IMR-90 (cell line): Measurements from ENCODE around the gene APOBR. TPM values are rescaled to one million over a fixed set of nuclear protein-coding genes. Genes with fewer than 3 reads are reported as not detected.
A peak's percentile ranks its signal among the peaks of the same experiment; 100 is the strongest.

Experiments
- ATAC-seq: fragments of 200-7000 bp; cut with Tn5 transposase; 2 replicates; pipeline ENCODE4 v1.9.1; 2020; ENCODE audit warnings: low read depth, mild to moderate bottlenecking, moderate library complexity
- BruUV-seq: library from RNA; stranded (reverse); fragments of 400-500 nt; replicated peaks from 2 replicates; lab custom pipeline; 2021; lab: Mats Ljungman, UMichigan
- CTCF ChIA-PET: fragments of 300-600 bp; formaldehyde crosslinking; extraction: SDS; loops from one replicate; lab custom pipeline; 2021; ENCODE audit warnings: antibody characterized with exemption; lab: Yijun Ruan, JAX
- POLR2A ChIA-PET: fragments of 300-600 bp; sonication (Branson Sonifier 250); formaldehyde crosslinking; loops from one replicate; lab custom pipeline; 2022; ENCODE audit warnings: antibody characterized with exemption; ENCODE audit not compliant: unreplicated experiment; lab: Charles Lee
- DNase-seq: peaks from one replicate; pipeline ENCODE4 v3.0.0; 2013
- H2AFZ ChIP-seq: replicated peaks from 2 replicates; pipeline ENCODE3; 2013; ENCODE audit warnings: low read length, mild to moderate bottlenecking; ENCODE audit not compliant: poor library complexity
- H2AK5ac ChIP-seq: 2 replicates; pipeline ENCODE4 v1.6.1; 2013; ENCODE audit warnings: low read depth, low read length, inconsistent platforms
- H2AK9ac ChIP-seq: replicated peaks from 2 replicates; pipeline ENCODE3; 2013; ENCODE audit warnings: mild to moderate bottlenecking, low read depth, low read length, moderate library complexity; ENCODE audit not compliant: poor library complexity
- H2BK120ac ChIP-seq: 2 replicates; pipeline ENCODE4 v1.6.1; 2013; ENCODE audit warnings: low read depth, low read length, inconsistent platforms
- H2BK15ac ChIP-seq: 3 replicates; pipeline ENCODE4 v1.6.1; 2013; ENCODE audit warnings: low read depth, low read length, inconsistent platforms
- H2BK20ac ChIP-seq: 2 replicates; pipeline ENCODE4 v1.6.1; 2013; ENCODE audit warnings: low read depth, mild to moderate bottlenecking, inconsistent platforms, low read length, moderate library complexity
- H2BK5ac ChIP-seq: 2 replicates; pipeline ENCODE4 v1.6.1; 2013; ENCODE audit warnings: mild to moderate bottlenecking, low read depth, low read length, inconsistent platforms; ENCODE audit not compliant: poor library complexity, severe bottlenecking
- H3K14ac ChIP-seq: replicated peaks from 2 replicates; pipeline ENCODE4 v1.6.1; 2013; ENCODE audit warnings: low read depth, low read length, inconsistent platforms
- H3K18ac ChIP-seq: 2 replicates; pipeline ENCODE4 v1.6.1; 2013; ENCODE audit warnings: low read depth, low read length, control low read depth
- H3K23ac ChIP-seq: 2 replicates; pipeline ENCODE4 v1.6.1; 2013; ENCODE audit warnings: low read depth, low read length, inconsistent platforms
- H3K27ac ChIP-seq: 2 replicates; pipeline ENCODE4 v1.5.1; 2013; ENCODE audit warnings: mild to moderate bottlenecking, control low read depth, low read length; ENCODE audit not compliant: insufficient read depth
- H3K27me3 ChIP-seq: 2 replicates; pipeline ENCODE4 v1.6.1; 2013; ENCODE audit warnings: low read length; ENCODE audit not compliant: control insufficient read depth, insufficient read depth
- H3K36me3 ChIP-seq: 2 replicates; pipeline ENCODE4 v1.6.1; 2013; ENCODE audit warnings: low read length, mixed read lengths; ENCODE audit not compliant: control insufficient read depth, insufficient read depth
- H3K4ac ChIP-seq: 2 replicates; pipeline ENCODE4 v1.6.1; 2013; ENCODE audit warnings: low read depth, low read length, inconsistent platforms
- H3K4me1 ChIP-seq: 2 replicates; pipeline ENCODE4 v1.6.1; 2013; ENCODE audit warnings: low read length, mixed read lengths; ENCODE audit not compliant: control insufficient read depth, insufficient read depth
- H3K4me2 ChIP-seq: 2 replicates; pipeline ENCODE4 v1.6.1; 2013; ENCODE audit warnings: low read depth, mild to moderate bottlenecking, control low read depth, low read length, moderate library complexity
- H3K4me3 ChIP-seq: 2 replicates; pipeline ENCODE4 v1.5.1; 2013; ENCODE audit warnings: low read depth, mild to moderate bottlenecking, control low read depth, low read length, moderate library complexity; ENCODE audit not compliant: insufficient read depth
- H3K56ac ChIP-seq: 2 replicates; pipeline ENCODE4 v1.6.1; 2013; ENCODE audit warnings: low read length, inconsistent platforms; ENCODE audit not compliant: insufficient read depth; ENCODE audit errors: extremely low read depth
- H3K79me1 ChIP-seq, 2 experiments: 2 replicates each; pipeline ENCODE4 v1.6.1; 2013; ENCODE audit warnings: low read length in 2 of 2, inconsistent platforms in 1 of 2, low read depth in 1 of 2
- H3K9ac ChIP-seq: 2 replicates; pipeline ENCODE4 v1.6.1; 2013; ENCODE audit warnings: low read depth, low read length, control low read depth
- H3K9me1 ChIP-seq: 2 replicates; pipeline ENCODE4 v1.6.1; 2013; ENCODE audit warnings: low read length, inconsistent platforms; ENCODE audit not compliant: insufficient read depth
- H3K9me3 ChIP-seq: 2 replicates; pipeline ENCODE4 v1.6.1; 2013; ENCODE audit warnings: low read length; ENCODE audit not compliant: control insufficient read depth, insufficient read depth
- H4K20me1 ChIP-seq: 2 replicates; pipeline ENCODE4 v1.6.1; 2013; ENCODE audit warnings: low read length, inconsistent platforms; ENCODE audit not compliant: insufficient read depth
- H4K5ac ChIP-seq: 2 replicates; pipeline ENCODE4 v1.6.1; 2013; ENCODE audit warnings: mild to moderate bottlenecking, low read depth, low read length, control low read depth
- H4K8ac ChIP-seq, 2 experiments: 2 replicates each; pipeline ENCODE4 v1.6.1; 2013; ENCODE audit warnings: low read depth in 2 of 2, low read length in 2 of 2, control low read depth in 1 of 2, inconsistent platforms in 1 of 2
- H4K91ac ChIP-seq: 2 replicates; pipeline ENCODE4 v1.6.1; 2013; ENCODE audit warnings: low read depth, low read length, inconsistent platforms; ENCODE audit not compliant: insufficient read depth
- BHLHE40 ChIP-seq: fragments of 150-350 bp; IDR thresholded peaks from 2 replicates; pipeline ENCODE4 v1.6.1; 2016; ENCODE audit warnings: mild to moderate bottlenecking, low read depth, low read length
- CEBPB ChIP-seq: IDR thresholded peaks from 2 replicates; pipeline ENCODE4 v1.6.1; 2012; ENCODE audit warnings: low read depth, low read length, improper control_type of control experiment
- MAZ ChIP-seq: IDR thresholded peaks from 2 replicates; pipeline ENCODE4 v1.6.1; 2012; ENCODE audit warnings: low read depth, mild to moderate bottlenecking, low read length, improper control_type of control experiment, moderate library complexity, borderline replicate concordance
- MXI1 ChIP-seq: IDR thresholded peaks from 2 replicates; pipeline ENCODE4 v1.6.1; 2012; ENCODE audit warnings: low read depth, mild to moderate bottlenecking, low read length, moderate library complexity, borderline replicate concordance
- NFE2L2 ChIP-seq: fragments of 150-350 bp; IDR thresholded peaks from 2 replicates; pipeline ENCODE4 v1.6.1; 2016; ENCODE audit warnings: low read depth, mild to moderate bottlenecking, low read length
- POLR2A ChIP-seq: IDR thresholded peaks from 2 replicates; pipeline ENCODE4 v1.6.1; 2012; ENCODE audit warnings: mild to moderate bottlenecking, low read depth, low read length
- RAD21 ChIP-seq: IDR thresholded peaks from 2 replicates; pipeline ENCODE4 v1.6.1; 2012; ENCODE audit warnings: low read length, improper control_type of control experiment
- USF2 ChIP-seq: fragments of 150-350 bp; IDR thresholded peaks from 2 replicates; pipeline ENCODE4 v1.6.1; 2017; ENCODE audit warnings: mild to moderate bottlenecking, antibody characterized with exemption, low read length, low read depth
- WGBS, 2 experiments: methylation state at CpG; one replicate each; pipeline versions ENCODE4 v1.1.5 to v1.1.7; 2013; ENCODE audit warnings: missing lambda C conversion rate in 2 of 2; ENCODE audit not compliant: insufficient read length in 1 of 2; ENCODE audit errors: extremely low coverage in 2 of 2; 5-methylcytosine and 5-hydroxymethylcytosine counted together
- dilution Hi-C: fragments of 300-500 bp; cut with HindIII; formaldehyde crosslinking; loops from one replicate; pipeline ENCODE4 v1.14.3; 2018; ENCODE audit warnings: low sequenced_read_pairs; ENCODE audit not compliant: unreplicated experiment
- in situ Hi-C: fragments of 300-500 bp; cut with MboI; formaldehyde crosslinking; loops from 3 replicates; pipeline ENCODE4 v1.14.3; 2019; ENCODE audit warnings: low sequenced_read_pairs, inconsistent platforms, mixed read lengths
- intact Hi-C: fragments of 100-400 bp; cut with micrococcal nuclease; formaldehyde crosslinking; loops from 2 replicates; pipeline ENCODE4 v1.10.0; 2022
- polyA plus RNA-seq, 3 experiments: library from polyadenylated mRNA; depleted of rRNA; stranded (reverse); fragments of >200 nt; gene quantifications; 2 replicates each; pipeline ENCODE4 v1.2.3, GENCODE V29; 2012; ENCODE audit warnings: low replicate concordance in 1 of 3
- total RNA-seq: library from RNA; depleted of rRNA; stranded (reverse); fragments of >200 nt; gene quantifications from 2 replicates; pipeline ENCODE4 v1.2.3, GENCODE V29; 2012

The APOBR gene
- total and polyA plus RNA-seq, 2 of the 4 experiments (the other 2 are of a cell fraction): not detected

- H3K23ac ChIP-seq: peak within 1 kb of the TSS; percentile 77
- H3K36me3 ChIP-seq: peaks cover 28% of the 10 kb centered on the region
- TF ChIP-seq CEBPB (peak; percentile 99), BHLHE40 (peak; percentile 67; the same call in 1 of the 2 replicates), POLR2A (peak; percentile 88), NFE2L2 (no peak), MAZ (peak; percentile 66; the same call in 1 of the 2 replicates), RAD21 (no peak), MXI1 (no peak), USF2 (peak; percentile 34; the same call in 1 of the 2 replicates)
- H3K9me1 ChIP-seq: peaks cover 12% of the 10 kb centered on the region; the same call in 1 of the 2 replicates
- POLR2A ChIA-PET: interaction anchor here (0.8 to 1.0 kb wide), 2 partner anchors 18 to 46 kb away, joined by 3 to 7 read pairs; no protein-coding TSS in a partner anchor
- peaks cover 9% of the 10 kb centered on the region for H3K4me1 ChIP-seq
- H2BK5ac ChIP-seq: peak within 1 kb of the TSS; percentile 53
- no TSS peak for BruUV-seq
- ATAC-seq: peak; percentile 91
- H2BK20ac ChIP-seq: peak within 1 kb of the TSS; percentile 78
- peak within 1 kb of the TSS; percentile 81 for H2AK9ac ChIP-seq
- H2AK5ac ChIP-seq: peak within 1 kb of the TSS; percentile 84
- peak within 1 kb of the TSS; percentile 98 for H3K14ac ChIP-seq
- peak within 1 kb of the TSS; percentile 93 for H3K18ac ChIP-seq
- H4K5ac ChIP-seq: peak within 1 kb of the TSS; percentile 96
- 0% methylated on average over 2 of the region's 22 CpGs; no CpG with 5 or more reads in 1 of the 2 experiments for WGBS, 2 experiments
- peak within 1 kb of the TSS; percentile 99; the same call in 2 of the 3 replicates for H2BK15ac ChIP-seq
- peak within 1 kb of the TSS; percentile 89 for H2BK120ac ChIP-seq
- no peaks in the 10 kb centered on the region; the same call in 1 of the 2 replicates for H4K20me1 ChIP-seq
- peak; percentile 97 for DNase-seq
- peak within 1 kb of the TSS; percentile 96 for H4K91ac ChIP-seq
- H3K56ac ChIP-seq: peak within 1 kb of the TSS; percentile 93
- H3K27me3 ChIP-seq: no peaks in the 10 kb centered on the region
- in situ Hi-C loops (no loop called here), dilution Hi-C loops (no loop called here), intact Hi-C loops (loop anchor here (5.0 kb wide), 2 partner anchors 47 to 78 kb away; partner anchors contain the start of genes APOBR and CLN3)
- H3K4me2 ChIP-seq: peak within 1 kb of the TSS; percentile 80
- H3K9ac ChIP-seq: peak within 1 kb of the TSS; percentile 97
- peak within 1 kb of the TSS; percentile 95 for H3K27ac ChIP-seq
- no peaks in the 10 kb centered on the region for H3K9me3 ChIP-seq
- peak within 1 kb of the TSS; percentile 97 for H3K4ac ChIP-seq
- peak within 1 kb of the TSS; percentile 95 for H2AFZ ChIP-seq
- H3K79me1 ChIP-seq: peaks cover 17 to 26% of the 10 kb centered on the region in 2 experiments
- CTCF ChIA-PET: interaction anchor here (0.6 to 0.7 kb wide), 2 partner anchors 15 to 47 kb away, joined by 3 read pairs; partner anchors contain the start of genes CLN3 and SGF29
- H4K8ac ChIP-seq: peak within 1 kb of the TSS; percentile 93 to 96
- peak within 1 kb of the TSS; percentile 49 for H3K4me3 ChIP-seq
These were observed 44.5 kb downstream of the APOBR start, which contains the start of gene NUPR1 for GRCh38 chr16:28538733-28539596. Gene NUPR1 (minus strand): TSS chr16:28538974. CDS start chr16:28538907, 67 bp downstream.
